ENCODE data around the gene AGAP9.
"Not testable (repeated sequence)": the region's sequence is repeated elsewhere in the genome, so short reads cannot be mapped to it uniquely, and the experiment has no call there.

DNA sequence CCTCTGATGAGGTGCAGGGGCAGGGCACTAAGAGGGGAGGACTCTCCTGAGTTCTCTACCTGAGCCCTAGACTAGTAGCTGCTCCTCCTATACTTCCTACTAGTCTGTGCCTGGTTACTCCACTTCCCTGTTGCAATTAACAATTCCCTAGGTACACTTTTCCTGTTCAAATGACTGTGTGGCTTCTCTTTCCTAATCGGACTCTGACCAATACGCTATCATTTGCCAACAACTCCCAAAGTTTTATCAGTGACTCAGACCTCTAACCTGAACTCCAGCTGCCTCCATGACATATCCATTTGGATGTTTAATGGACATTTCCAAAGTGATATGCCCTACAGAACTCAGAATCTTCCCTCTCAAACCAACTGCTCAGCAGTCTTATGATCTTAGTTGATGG lies 31.9 kb upstream of the AGAP9 start:
- not testable (repeated sequence) for TF ChIP-seq MAX (CRISPR knock-in tag; IDR thresholded peaks at IDR 0.05); NR2C2 (CRISPR knock-in tag; IDR thresholded peaks at IDR 0.05); CREB1 (CRISPR knock-in tag; IDR thresholded peaks at IDR 0.05); CDX4 (CRISPR knock-in tag; IDR thresholded peaks at IDR 0.05; ENCODE audit: borderline replicate concordance)
- TF ChIP-seq, protein P1, sequence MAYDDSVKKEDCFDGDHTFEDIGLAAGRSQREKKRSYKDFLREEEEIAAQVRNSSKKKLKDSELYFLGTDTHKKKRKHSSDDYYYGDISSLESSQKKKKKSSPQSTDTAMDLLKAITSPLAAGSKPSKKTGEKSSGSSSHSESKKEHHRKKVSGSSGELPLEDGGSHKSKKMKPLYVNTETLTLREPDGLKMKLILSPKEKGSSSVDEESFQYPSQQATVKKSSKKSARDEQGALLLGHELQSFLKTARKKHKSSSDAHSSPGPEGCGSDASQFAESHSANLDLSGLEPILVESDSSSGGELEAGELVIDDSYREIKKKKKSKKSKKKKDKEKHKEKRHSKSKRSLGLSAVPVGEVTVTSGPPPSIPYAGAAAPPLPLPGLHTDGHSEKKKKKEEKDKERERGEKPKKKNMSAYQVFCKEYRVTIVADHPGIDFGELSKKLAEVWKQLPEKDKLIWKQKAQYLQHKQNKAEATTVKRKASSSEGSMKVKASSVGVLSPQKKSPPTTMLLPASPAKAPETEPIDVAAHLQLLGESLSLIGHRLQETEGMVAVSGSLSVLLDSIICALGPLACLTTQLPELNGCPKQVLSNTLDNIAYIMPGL (CRISPR knock-in tag; IDR thresholded peaks at IDR 0.05) = not testable (repeated sequence)
- TF ChIP-seq, protein P2, sequence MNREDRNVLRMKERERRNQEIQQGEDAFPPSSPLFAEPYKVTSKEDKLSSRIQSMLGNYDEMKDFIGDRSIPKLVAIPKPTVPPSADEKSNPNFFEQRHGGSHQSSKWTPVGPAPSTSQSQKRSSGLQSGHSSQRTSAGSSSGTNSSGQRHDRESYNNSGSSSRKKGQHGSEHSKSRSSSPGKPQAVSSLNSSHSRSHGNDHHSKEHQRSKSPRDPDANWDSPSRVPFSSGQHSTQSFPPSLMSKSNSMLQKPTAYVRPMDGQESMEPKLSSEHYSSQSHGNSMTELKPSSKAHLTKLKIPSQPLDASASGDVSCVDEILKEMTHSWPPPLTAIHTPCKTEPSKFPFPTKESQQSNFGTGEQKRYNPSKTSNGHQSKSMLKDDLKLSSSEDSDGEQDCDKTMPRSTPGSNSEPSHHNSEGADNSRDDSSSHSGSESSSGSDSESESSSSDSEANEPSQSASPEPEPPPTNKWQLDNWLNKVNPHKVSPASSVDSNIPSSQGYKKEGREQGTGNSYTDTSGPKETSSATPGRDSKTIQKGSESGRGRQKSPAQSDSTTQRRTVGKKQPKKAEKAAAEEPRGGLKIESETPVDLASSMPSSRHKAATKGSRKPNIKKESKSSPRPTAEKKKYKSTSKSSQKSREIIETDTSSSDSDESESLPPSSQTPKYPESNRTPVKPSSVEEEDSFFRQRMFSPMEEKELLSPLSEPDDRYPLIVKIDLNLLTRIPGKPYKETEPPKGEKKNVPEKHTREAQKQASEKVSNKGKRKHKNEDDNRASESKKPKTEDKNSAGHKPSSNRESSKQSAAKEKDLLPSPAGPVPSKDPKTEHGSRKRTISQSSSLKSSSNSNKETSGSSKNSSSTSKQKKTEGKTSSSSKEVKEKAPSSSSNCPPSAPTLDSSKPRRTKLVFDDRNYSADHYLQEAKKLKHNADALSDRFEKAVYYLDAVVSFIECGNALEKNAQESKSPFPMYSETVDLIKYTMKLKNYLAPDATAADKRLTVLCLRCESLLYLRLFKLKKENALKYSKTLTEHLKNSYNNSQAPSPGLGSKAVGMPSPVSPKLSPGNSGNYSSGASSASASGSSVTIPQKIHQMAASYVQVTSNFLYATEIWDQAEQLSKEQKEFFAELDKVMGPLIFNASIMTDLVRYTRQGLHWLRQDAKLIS (CRISPR knock-in tag; IDR thresholded peaks at IDR 0.05; ENCODE audit: borderline replicate concordance) = not testable (repeated sequence)

All from WTC11 (cell line).